Uterus (tissue), 2 donors: ENCODE data around the gene MARCHF6.

Source experiments
- POLR2A ChIP-seq, 2 donors: fragments of 450-650 bp; IDR thresholded peaks; one replicate each; pipeline ENCODE4 v1.6.1; 2016; ENCODE audit warnings: antibody characterized with exemption in 2 of 2, mild to moderate bottlenecking in 1 of 2, moderate library complexity in 1 of 2
- TF ChIP-seq, protein P1 (sequence below), 4 experiments: fragments of 200-600 bp in 2 of 4; fragments of 450-650 bp in 2 of 4; sonication (generic) in 2 of 4; IDR thresholded peaks; one replicate each; pipeline ENCODE4 v1.5.1; 2016 to 2019; ENCODE audit warnings: antibody characterized with exemption in 4 of 4, mild to moderate bottlenecking in 2 of 4, moderate library complexity in 1 of 4

GRCh38 chr5:10339958-10340357 lies 13.5 kb upstream of the MARCHF6 start:
- TF ChIP-seq, protein P1, sequence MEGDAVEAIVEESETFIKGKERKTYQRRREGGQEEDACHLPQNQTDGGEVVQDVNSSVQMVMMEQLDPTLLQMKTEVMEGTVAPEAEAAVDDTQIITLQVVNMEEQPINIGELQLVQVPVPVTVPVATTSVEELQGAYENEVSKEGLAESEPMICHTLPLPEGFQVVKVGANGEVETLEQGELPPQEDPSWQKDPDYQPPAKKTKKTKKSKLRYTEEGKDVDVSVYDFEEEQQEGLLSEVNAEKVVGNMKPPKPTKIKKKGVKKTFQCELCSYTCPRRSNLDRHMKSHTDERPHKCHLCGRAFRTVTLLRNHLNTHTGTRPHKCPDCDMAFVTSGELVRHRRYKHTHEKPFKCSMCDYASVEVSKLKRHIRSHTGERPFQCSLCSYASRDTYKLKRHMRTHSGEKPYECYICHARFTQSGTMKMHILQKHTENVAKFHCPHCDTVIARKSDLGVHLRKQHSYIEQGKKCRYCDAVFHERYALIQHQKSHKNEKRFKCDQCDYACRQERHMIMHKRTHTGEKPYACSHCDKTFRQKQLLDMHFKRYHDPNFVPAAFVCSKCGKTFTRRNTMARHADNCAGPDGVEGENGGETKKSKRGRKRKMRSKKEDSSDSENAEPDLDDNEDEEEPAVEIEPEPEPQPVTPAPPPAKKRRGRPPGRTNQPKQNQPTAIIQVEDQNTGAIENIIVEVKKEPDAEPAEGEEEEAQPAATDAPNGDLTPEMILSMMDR (IDR thresholded peaks at IDR 0.05), result no peak
- no peak for TF ChIP-seq POLR2A (IDR thresholded peaks at IDR 0.05)
